Mesenchymal stem cell (in vitro differentiated cells and primary cell): ENCODE data around the gene IFITM1.

ENCODE experiments used
- DNase-seq: peaks from one replicate; pipeline ENCODE4 v3.0.0-alpha.2; 2013
- H2AFZ ChIP-seq: one replicate; pipeline ENCODE4 v1.6.1; 2013; ENCODE audit warnings: low read depth, mild to moderate bottlenecking, control low read depth, inconsistent platforms, low read length, moderate library complexity
- H2AK5ac ChIP-seq: 2 replicates; pipeline ENCODE4 v1.6.1; 2013; ENCODE audit warnings: low read length, moderate library complexity, mild to moderate bottlenecking, inconsistent platforms; ENCODE audit not compliant: severe bottlenecking
- H2BK120ac ChIP-seq: one replicate; pipeline ENCODE4 v1.6.1; 2013; ENCODE audit warnings: low read depth, mild to moderate bottlenecking, inconsistent platforms, low read length, moderate library complexity
- H2BK12ac ChIP-seq, 2 experiments: one replicate each; pipeline ENCODE4 v1.6.1; 2013; ENCODE audit warnings: inconsistent platforms in 2 of 2, low read length in 2 of 2, mild to moderate bottlenecking in 2 of 2, moderate library complexity in 2 of 2, control low read depth in 1 of 2
- H2BK15ac ChIP-seq: one replicate; pipeline ENCODE4 v1.6.1; 2013; ENCODE audit warnings: mild to moderate bottlenecking, low read depth, inconsistent platforms; ENCODE audit not compliant: poor library complexity, severe bottlenecking
- H2BK5ac ChIP-seq: 2 replicates; pipeline ENCODE4 v1.6.1; 2013; ENCODE audit warnings: low read depth, mild to moderate bottlenecking, low read length, control low read depth, inconsistent platforms; ENCODE audit not compliant: poor library complexity, severe bottlenecking
- H3K14ac ChIP-seq, 2 experiments: one replicate each; pipeline ENCODE4 v1.6.1; 2013; ENCODE audit warnings: inconsistent platforms in 2 of 2, low read length in 2 of 2, control low read depth in 1 of 2, mild to moderate bottlenecking in 1 of 2, moderate library complexity in 1 of 2
- H3K18ac ChIP-seq, 2 experiments: one replicate each; pipeline ENCODE4 v1.6.1; 2013; ENCODE audit warnings: inconsistent platforms in 2 of 2, low read length in 2 of 2, control low read depth in 1 of 2, low read depth in 1 of 2, mild to moderate bottlenecking in 1 of 2
- H3K23ac ChIP-seq, 2 experiments: one replicate each; pipeline ENCODE4 v1.6.1; 2013; ENCODE audit warnings: inconsistent platforms in 2 of 2, low read length in 2 of 2, mild to moderate bottlenecking in 2 of 2, moderate library complexity in 2 of 2, control low read depth in 1 of 2
- H3K27ac ChIP-seq: 2 replicates; pipeline ENCODE4 v1.5.1; 2013; ENCODE audit warnings: mild to moderate bottlenecking, moderate library complexity, low read length, control low read depth, inconsistent platforms; ENCODE audit not compliant: poor library complexity, severe bottlenecking
- H3K27me3 ChIP-seq, 2 experiments: 2 replicates each; pipeline versions ENCODE4 v1.6.1 to v1.7.0; 2013; ENCODE audit warnings: low read length in 2 of 2, mild to moderate bottlenecking in 2 of 2, moderate library complexity in 2 of 2, control low read depth in 1 of 2, inconsistent platforms in 1 of 2; ENCODE audit not compliant: control insufficient read depth in 1 of 2, insufficient read depth in 1 of 2
- H3K36me3 ChIP-seq, 2 experiments: 2 replicates each; pipeline versions ENCODE4 v1.6.1 to v1.7.0; 2013; ENCODE audit warnings: low read length in 2 of 2, control low read depth in 1 of 2, inconsistent platforms in 1 of 2, low read depth in 1 of 2, mild to moderate bottlenecking in 1 of 2; ENCODE audit not compliant: insufficient read depth in 2 of 2, control insufficient read depth in 1 of 2
- H3K4ac ChIP-seq, 2 experiments: one replicate each; pipeline ENCODE4 v1.6.1; 2013; ENCODE audit warnings: inconsistent platforms in 2 of 2, low read length in 2 of 2, mild to moderate bottlenecking in 2 of 2, moderate library complexity in 2 of 2, control low read depth in 1 of 2, low read depth in 1 of 2
- H3K4me1 ChIP-seq: 2 replicates; pipeline ENCODE4 v1.6.1; 2013; ENCODE audit warnings: low read depth, low read length, control low read depth; ENCODE audit not compliant: control insufficient read depth, insufficient read depth
- H3K4me2 ChIP-seq: 2 replicates; pipeline ENCODE4 v1.6.1; 2013; ENCODE audit warnings: low read length, mild to moderate bottlenecking, inconsistent platforms; ENCODE audit not compliant: poor library complexity, severe bottlenecking
- H3K4me3 ChIP-seq, 2 experiments: 2 replicates each; pipeline versions ENCODE4 v1.5.1 to v1.7.0; 2013; ENCODE audit warnings: low read length in 2 of 2, mild to moderate bottlenecking in 2 of 2, control low read depth in 1 of 2, low read depth in 1 of 2; ENCODE audit not compliant: insufficient read depth in 1 of 2
- H3K79me1 ChIP-seq: replicated peaks from 2 replicates; pipeline ENCODE4 v1.6.1; 2013; ENCODE audit warnings: mild to moderate bottlenecking, control low read depth, low read length, inconsistent platforms; ENCODE audit not compliant: poor library complexity, severe bottlenecking
- H3K9ac ChIP-seq: 2 replicates; pipeline ENCODE4 v1.7.0; 2013; ENCODE audit warnings: mild to moderate bottlenecking, low read length, moderate library complexity
- H3K9me3 ChIP-seq: 2 replicates; pipeline ENCODE4 v1.7.0; 2013; ENCODE audit warnings: mild to moderate bottlenecking, low read length; ENCODE audit not compliant: control insufficient read depth
- H4K8ac ChIP-seq: one replicate; pipeline ENCODE4 v1.6.1; 2013; ENCODE audit warnings: inconsistent platforms, mild to moderate bottlenecking, low read length, moderate library complexity
- H4K91ac ChIP-seq: one replicate; pipeline ENCODE4 v1.6.1; 2013; ENCODE audit warnings: mild to moderate bottlenecking, low read length, inconsistent platforms
- WGBS: methylation state at CpG from one replicate; pipeline ENCODE4 v1.1.7; 2013; ENCODE audit warnings: mixed read lengths; 5-methylcytosine and 5-hydroxymethylcytosine counted together

Gene IFITM1

DNA sequence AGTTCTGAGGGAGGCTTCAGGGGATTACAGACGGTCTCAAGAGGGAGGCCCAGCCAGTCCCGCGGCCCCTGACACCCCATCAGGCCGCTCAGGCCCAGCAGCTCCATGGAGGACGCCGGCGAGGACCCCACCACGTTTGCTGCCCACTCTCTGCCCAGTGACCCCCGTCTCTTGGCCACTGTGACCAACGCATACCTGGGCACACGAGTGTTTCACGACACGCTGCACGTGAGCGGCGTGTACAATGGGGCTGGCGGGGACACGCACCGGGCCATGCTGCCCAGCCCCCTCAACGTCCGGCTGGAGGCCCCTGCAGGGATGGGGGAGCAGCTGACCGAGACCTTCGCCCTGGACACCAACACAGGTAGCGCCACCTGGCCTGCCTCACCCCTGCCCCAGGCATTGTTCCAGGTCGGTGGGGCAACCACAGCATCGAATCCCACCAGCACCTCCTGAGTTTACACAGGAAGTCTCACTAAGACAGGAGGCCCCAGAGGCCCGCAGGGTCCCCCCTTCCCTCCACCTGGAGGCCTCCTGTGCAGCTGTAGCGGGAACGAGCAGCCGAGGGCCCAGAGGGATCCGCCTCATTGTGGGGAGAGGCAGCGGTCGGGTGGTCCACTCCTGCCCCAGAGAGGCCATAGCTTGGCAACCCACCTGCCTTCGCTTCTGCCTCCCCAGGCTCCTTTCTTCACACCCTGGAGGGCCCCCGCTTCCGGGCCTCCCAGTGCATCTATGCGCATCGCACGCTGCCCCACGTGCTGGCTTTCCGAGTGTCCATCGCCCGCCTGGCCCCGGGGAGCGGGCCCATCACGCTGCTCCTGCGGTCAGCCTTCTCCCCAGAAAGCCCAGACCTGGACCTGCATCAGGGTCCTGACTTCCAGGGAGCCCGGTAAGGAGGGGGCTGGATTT is 23.9 kb upstream of the IFITM1 start:
- H3K4me1 ChIP-seq, result peaks cover 37% of the 10 kb centered on the region
- H2BK15ac ChIP-seq, result peak overlapping the region; percentile 41
- H2AK5ac ChIP-seq, result peak overlapping the region; percentile 19
- H2BK5ac ChIP-seq, result no peak overlapping the region
- H4K91ac ChIP-seq, result peak overlapping the region; percentile 92
- H3K23ac ChIP-seq, result no peak overlapping the region
- no peaks in the 10 kb centered on the region for H3K9me3 ChIP-seq
- peaks cover 0 to 48% of the 10 kb centered on the region in 2 experiments for H3K36me3 ChIP-seq
- peak overlapping the region in 1 of 2 experiments; percentile 93 for H3K14ac ChIP-seq
- 91% methylated on average over 48 of the region's 48 CpGs for WGBS
- H4K8ac ChIP-seq, result peak overlapping the region; percentile 29
- H3K79me1 ChIP-seq, result peaks cover 9% of the 10 kb centered on the region
- H3K4ac ChIP-seq, result peak overlapping the region; percentile 2 to 59
- peak overlapping the region; percentile 67 for H2BK120ac ChIP-seq
- H3K4me3 ChIP-seq, result peak overlapping the region in 1 of 2 experiments; percentile 49
- DNase-seq, result no peak
- no peak overlapping the region for H3K27ac ChIP-seq
- H3K4me2 ChIP-seq, result peak overlapping the region; percentile 35
- no peak overlapping the region for H2AFZ ChIP-seq
- H3K18ac ChIP-seq, result peak overlapping the region in 1 of 2 experiments; percentile 42
- peaks cover 11 to 34% of the 10 kb centered on the region in 2 experiments for H3K27me3 ChIP-seq
- peak overlapping the region in 1 of 2 experiments; percentile 78 for H2BK12ac ChIP-seq
- no peak overlapping the region for H3K9ac ChIP-seq

- Histone ChIP-seq H4K8ac (peak overlapping the region; percentile 51), H3K4me2 (no peak overlapping the region), H3K4me3 (no peak overlapping the region), H3K18ac (no peak overlapping the region), H3K9ac (no peak overlapping the region), H3K4ac (peak overlapping the region in 1 of 2 experiments; percentile 27), H3K27me3 (peaks cover 11 to 34% of the 10 kb centered on the region in 2 experiments), H3K4me1 (peaks cover 37% of the 10 kb centered on the region), H2BK15ac (no peak overlapping the region), H3K23ac (no peak overlapping the region), H2AFZ (no peak overlapping the region), H3K14ac (peak overlapping the region in 1 of 2 experiments; percentile 26), H2BK5ac (no peak overlapping the region), H2AK5ac (no peak overlapping the region), H2BK12ac (peak overlapping the region in 1 of 2 experiments; percentile 15), H4K91ac (peak overlapping the region; percentile 31), H3K27ac (no peak overlapping the region), H3K36me3 (peaks cover 0 to 55% of the 10 kb centered on the region in 2 experiments), H2BK120ac (no peak overlapping the region), H3K9me3 (no peaks in the 10 kb centered on the region), H3K79me1 (peaks cover 9% of the 10 kb centered on the region)
- 95% methylated on average over 12 of the region's 13 CpGs for WGBS
- DNase-seq, result no peak
Observed at GRCh38 chr11:290621-291231, 23.1 kb upstream of the IFITM1 start.

GRCh38 chr11:291281-292210 is 22.3 kb upstream of the IFITM1 start:
- Histone ChIP-seq H3K14ac (no peak overlapping the region), H2BK12ac (no peak overlapping the region), H3K4me1 (peaks cover 39% of the 10 kb centered on the region), H3K27me3 (peaks cover 11 to 34% of the 10 kb centered on the region in 2 experiments), H3K9ac (no peak overlapping the region), H3K4me3 (peak overlapping the region in 1 of 2 experiments; percentile 32), H3K4me2 (no peak overlapping the region), H2AFZ (no peak overlapping the region), H3K4ac (no peak overlapping the region), H3K9me3 (no peaks in the 10 kb centered on the region), H2BK5ac (no peak overlapping the region), H2BK120ac (no peak overlapping the region), H4K91ac (no peak overlapping the region), H2AK5ac (no peak overlapping the region), H3K79me1 (peaks cover 9% of the 10 kb centered on the region), H3K23ac (no peak overlapping the region), H3K18ac (no peak overlapping the region), H4K8ac (no peak overlapping the region), H3K36me3 (peaks cover 0 to 59% of the 10 kb centered on the region in 2 experiments), H2BK15ac (no peak overlapping the region), H3K27ac (no peak overlapping the region)
- 85% methylated on average over 44 of the region's 44 CpGs for WGBS
- no peak for DNase-seq
